Uterus (tissue), 4 donors: ENCODE measurements around the gene AP2A2. TPM values are rescaled to one million over a fixed set of nuclear protein-coding genes. Genes with fewer than 3 reads are reported as not detected.

Experiments
- DNase-seq, 2 donors: peaks; one replicate each; pipeline ENCODE4 v3.0.0-alpha.2; 2019 to 2020
- H3K27ac ChIP-seq, 2 donors: fragments of 200-600 bp; sonication (generic); 1 replicate in 1 of 2; 2 replicates in 1 of 2; pipeline ENCODE4 v1.5.1; 2016 to 2018
- H3K27me3 ChIP-seq, 2 donors: fragments of 200-600 bp; sonication (generic); one replicate each; pipeline ENCODE4 v1.5.1; 2018 to 2019; ENCODE audit warnings: control low read depth in 1 of 2
- H3K36me3 ChIP-seq, 2 donors: fragments of 200-600 bp; sonication (generic); one replicate each; pipeline ENCODE4 v1.5.1; 2019; ENCODE audit warnings: control low read depth in 1 of 2
- H3K4me1 ChIP-seq, 2 donors: fragments of 200-600 bp; sonication (generic); one replicate each; pipeline ENCODE4 v1.5.1; 2018 to 2019; ENCODE audit warnings: control low read depth in 1 of 2
- H3K4me3 ChIP-seq, 2 donors: fragments of 200-600 bp; sonication (generic); 1 replicate in 1 of 2; 2 replicates in 1 of 2; pipeline ENCODE4 v1.5.1; 2018 to 2019; ENCODE audit warnings: mild to moderate bottlenecking in 1 of 2
- H3K9me3 ChIP-seq, 2 donors: fragments of 200-600 bp; sonication (generic); one replicate each; pipeline ENCODE4 v1.5.1; 2019; ENCODE audit warnings: control low read depth in 1 of 2
- CTCF ChIP-seq, 4 experiments: fragments of 200-600 bp in 2 of 4; fragments of 450-650 bp in 2 of 4; sonication (generic) in 2 of 4; IDR thresholded peaks; one replicate each; pipeline ENCODE4 v1.5.1; 2016 to 2019; ENCODE audit warnings: antibody characterized with exemption in 4 of 4, mild to moderate bottlenecking in 2 of 4, moderate library complexity in 1 of 4
- POLR2A ChIP-seq, 2 donors: fragments of 450-650 bp; IDR thresholded peaks; one replicate each; pipeline ENCODE4 v1.6.1; 2016; ENCODE audit warnings: antibody characterized with exemption in 2 of 2, mild to moderate bottlenecking in 1 of 2, moderate library complexity in 1 of 2
- intact Hi-C: fragments of 100-400 bp; cut with DNase I; formaldehyde crosslinking; loops from one replicate; pipeline ENCODE4 v1.15.1; 2023; ENCODE audit warnings: low total_unique reads
- total RNA-seq, 4 donors: library from RNA; depleted of rRNA in 3 of 4; stranded (reverse); fragments of >200 nt in 3 of 4; gene quantifications; one replicate each; pipeline versions ENCODE4 v1.1.0 to v1.2.4, GENCODE V29; 2014 to 2023
- donor health status: DM: yes; HTN: yes; CAD: no.

AP2A2 gene
- total RNA-seq, 4 donors from 2014 or later = 25.6 to 120 (median 40.4) TPM

GRCh38 chr11:1026641-1027482 is 101.2 kb downstream of the AP2A2 start:
- intact Hi-C loops = no loop called here
- Histone ChIP-seq H3K36me3 (no peaks in the 10 kb centered on the region), H3K4me1 (no peaks in the 10 kb centered on the region), H3K27ac (no peak overlapping the region), H3K4me3 (no peak overlapping the region), H3K9me3 (no peaks in the 10 kb centered on the region), H3K27me3 (no peaks in the 10 kb centered on the region)
- TF ChIP-seq POLR2A (IDR thresholded peaks at IDR 0.05) (no peak), CTCF (IDR thresholded peaks at IDR 0.05) (no peak)
- DNase-seq = no peak

- Histone ChIP-seq H3K4me1 (no peaks in the 10 kb centered on the region), H3K36me3 (no peaks in the 10 kb centered on the region), H3K9me3 (no peaks in the 10 kb centered on the region), H3K4me3 (no peak overlapping the region), H3K27me3 (no peaks in the 10 kb centered on the region), H3K27ac (no peak overlapping the region)
- intact Hi-C loops = no loop called here
- no peak for DNase-seq
- TF ChIP-seq CTCF (IDR thresholded peaks at IDR 0.05) = no peak
- no peak for TF ChIP-seq POLR2A (IDR thresholded peaks at IDR 0.05)
Observed at GRCh38 chr11:1027483-1028290, 102.0 kb downstream of the AP2A2 start.

- DNase-seq = no peak
- no peak for TF ChIP-seq POLR2A (IDR thresholded peaks at IDR 0.05)
- TF ChIP-seq CTCF (IDR thresholded peaks at IDR 0.05) = no peak
- intact Hi-C loops = no loop called here
- H3K4me1 ChIP-seq = no peaks in the 10 kb centered on the region
- no peaks in the 10 kb centered on the region for H3K9me3 ChIP-seq
- no peak overlapping the region for H3K4me3 ChIP-seq
- H3K36me3 ChIP-seq = no peaks in the 10 kb centered on the region
- no peak overlapping the region for H3K27ac ChIP-seq
- no peaks in the 10 kb centered on the region for H3K27me3 ChIP-seq
Observed at GRCh38 chr11:1028291-1028540, 102.5 kb downstream of the AP2A2 start.

GRCh38 chr11:1028616-1029015 is 102.9 kb downstream of the AP2A2 start:
- H3K4me1 ChIP-seq = no peaks in the 10 kb centered on the region
- DNase-seq = no peak
- intact Hi-C loops = no loop called here
- H3K4me3 ChIP-seq = no peak overlapping the region
- H3K9me3 ChIP-seq = no peaks in the 10 kb centered on the region
- TF ChIP-seq POLR2A (IDR thresholded peaks at IDR 0.05) = no peak
- H3K27ac ChIP-seq = no peak overlapping the region
- H3K27me3 ChIP-seq = no peaks in the 10 kb centered on the region
- H3K36me3 ChIP-seq = no peaks in the 10 kb centered on the region

GRCh38 chr11:1029051-1029450 is 103.4 kb downstream of the AP2A2 start:
- Histone ChIP-seq H3K4me3 (no peak overlapping the region), H3K4me1 (no peaks in the 10 kb centered on the region), H3K9me3 (no peaks in the 10 kb centered on the region), H3K27me3 (no peaks in the 10 kb centered on the region), H3K27ac (no peak overlapping the region), H3K36me3 (no peaks in the 10 kb centered on the region)
- DNase-seq = no peak
- intact Hi-C loops = no loop called here
- no peak for TF ChIP-seq POLR2A (IDR thresholded peaks at IDR 0.05)
- no peak for TF ChIP-seq CTCF (IDR thresholded peaks at IDR 0.05)
